Omental fat pad (tissue), 4 donors: Measurements from ENCODE around the gene SPTBN1. TPM values are rescaled to one million over a fixed set of nuclear protein-coding genes. Genes with fewer than 3 reads are reported as not detected.

Experiments
- ATAC-seq: fragments of 150-250 bp; one replicate; pipeline ENCODE4 v1.9.1; 2016; ENCODE audit warnings: mild to moderate bottlenecking, moderate library complexity; ENCODE audit not compliant: low FRiP score
- DNase-seq: peaks from one replicate; pipeline ENCODE4 v3.0.0-alpha.2; 2019; ENCODE audit warnings: low spot score
- total RNA-seq, 4 donors: library from RNA; depleted of rRNA; stranded (reverse); fragments of >200 nt; gene quantifications; one replicate each; pipeline ENCODE4 v1.1.0, GENCODE V29; 2016
- TF ChIP-seq, protein P1 (sequence below), 3 donors: fragments of 450-650 bp; IDR thresholded peaks; one replicate each; pipeline ENCODE4 v1.5.1; 2016 to 2017; ENCODE audit warnings: antibody characterized with exemption in 3 of 3, mild to moderate bottlenecking in 3 of 3, moderate library complexity in 2 of 3

The SPTBN1 gene
- total RNA-seq, 4 donors from 2014 or later = 681 to 1,046 (median 964) TPM

DNA sequence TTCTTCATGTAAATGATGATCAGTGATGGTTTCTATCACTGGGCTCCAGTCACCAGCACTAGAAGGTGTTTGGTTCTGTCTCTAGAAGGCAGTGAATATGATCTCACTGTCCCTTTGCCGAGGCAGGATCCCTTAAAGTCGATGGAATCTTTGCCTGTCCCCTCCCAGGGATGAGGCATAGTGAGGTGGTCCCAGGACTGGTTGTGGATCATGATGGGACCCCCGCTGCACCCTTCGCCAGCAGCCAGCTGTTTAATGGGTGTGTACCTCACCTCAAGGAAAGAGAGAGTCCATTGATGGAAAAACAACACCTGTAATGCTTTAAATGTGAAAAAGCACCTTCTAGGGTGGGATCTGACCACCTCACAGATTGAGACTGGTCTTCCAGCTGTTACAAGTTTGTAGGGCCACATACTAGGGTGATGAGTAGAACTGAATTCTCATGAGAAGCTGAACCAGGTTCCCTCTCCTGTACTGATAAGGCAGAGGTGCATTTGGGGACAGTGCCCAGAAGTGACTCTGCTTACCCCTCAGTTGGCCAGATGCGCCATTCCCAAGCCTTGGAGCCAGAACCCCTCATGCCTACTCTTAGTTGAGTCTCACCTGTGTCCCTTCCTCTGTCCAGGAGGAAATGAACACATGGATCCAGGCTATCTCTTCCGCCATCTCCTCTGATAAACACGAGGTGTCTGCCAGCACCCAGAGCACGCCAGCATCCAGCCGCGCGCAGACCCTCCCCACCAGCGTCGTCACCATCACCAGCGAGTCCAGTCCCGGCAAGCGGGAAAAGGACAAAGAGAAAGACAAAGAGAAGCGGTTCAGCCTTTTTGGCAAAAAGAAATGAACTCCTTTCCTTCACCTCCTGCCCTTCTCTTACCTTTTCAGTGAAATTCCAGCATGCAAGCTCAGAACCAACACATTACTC lies 211.9 kb downstream of the SPTBN1 start:
- ATAC-seq (no peak), DNase-seq (no peak)
- TF ChIP-seq, protein P1, sequence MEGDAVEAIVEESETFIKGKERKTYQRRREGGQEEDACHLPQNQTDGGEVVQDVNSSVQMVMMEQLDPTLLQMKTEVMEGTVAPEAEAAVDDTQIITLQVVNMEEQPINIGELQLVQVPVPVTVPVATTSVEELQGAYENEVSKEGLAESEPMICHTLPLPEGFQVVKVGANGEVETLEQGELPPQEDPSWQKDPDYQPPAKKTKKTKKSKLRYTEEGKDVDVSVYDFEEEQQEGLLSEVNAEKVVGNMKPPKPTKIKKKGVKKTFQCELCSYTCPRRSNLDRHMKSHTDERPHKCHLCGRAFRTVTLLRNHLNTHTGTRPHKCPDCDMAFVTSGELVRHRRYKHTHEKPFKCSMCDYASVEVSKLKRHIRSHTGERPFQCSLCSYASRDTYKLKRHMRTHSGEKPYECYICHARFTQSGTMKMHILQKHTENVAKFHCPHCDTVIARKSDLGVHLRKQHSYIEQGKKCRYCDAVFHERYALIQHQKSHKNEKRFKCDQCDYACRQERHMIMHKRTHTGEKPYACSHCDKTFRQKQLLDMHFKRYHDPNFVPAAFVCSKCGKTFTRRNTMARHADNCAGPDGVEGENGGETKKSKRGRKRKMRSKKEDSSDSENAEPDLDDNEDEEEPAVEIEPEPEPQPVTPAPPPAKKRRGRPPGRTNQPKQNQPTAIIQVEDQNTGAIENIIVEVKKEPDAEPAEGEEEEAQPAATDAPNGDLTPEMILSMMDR (IDR thresholded peaks at IDR 0.05) = no peak

DNA sequence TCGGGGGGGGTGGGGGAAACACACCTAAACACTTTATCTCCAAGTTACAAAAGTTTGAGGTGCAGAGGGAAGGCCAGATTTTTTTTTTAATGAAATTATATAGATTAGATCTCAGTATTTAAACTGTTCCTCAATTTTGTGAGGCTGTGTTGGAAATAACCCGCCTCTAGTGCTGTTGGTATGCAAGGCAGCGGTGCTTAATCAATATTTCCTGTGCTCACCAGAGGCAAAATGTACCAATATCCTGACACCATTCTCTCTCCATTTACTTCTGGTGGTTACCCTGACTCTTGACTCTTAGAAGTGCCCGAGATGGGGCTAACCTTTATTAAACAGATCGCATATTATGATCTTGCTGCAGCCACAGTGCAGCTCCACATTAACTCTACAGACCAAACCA lies 212.6 kb downstream of the SPTBN1 start:
- TF ChIP-seq, protein P1 (IDR thresholded peaks at IDR 0.05) = no peak
- DNase-seq (no peak), ATAC-seq (no peak)

DNA sequence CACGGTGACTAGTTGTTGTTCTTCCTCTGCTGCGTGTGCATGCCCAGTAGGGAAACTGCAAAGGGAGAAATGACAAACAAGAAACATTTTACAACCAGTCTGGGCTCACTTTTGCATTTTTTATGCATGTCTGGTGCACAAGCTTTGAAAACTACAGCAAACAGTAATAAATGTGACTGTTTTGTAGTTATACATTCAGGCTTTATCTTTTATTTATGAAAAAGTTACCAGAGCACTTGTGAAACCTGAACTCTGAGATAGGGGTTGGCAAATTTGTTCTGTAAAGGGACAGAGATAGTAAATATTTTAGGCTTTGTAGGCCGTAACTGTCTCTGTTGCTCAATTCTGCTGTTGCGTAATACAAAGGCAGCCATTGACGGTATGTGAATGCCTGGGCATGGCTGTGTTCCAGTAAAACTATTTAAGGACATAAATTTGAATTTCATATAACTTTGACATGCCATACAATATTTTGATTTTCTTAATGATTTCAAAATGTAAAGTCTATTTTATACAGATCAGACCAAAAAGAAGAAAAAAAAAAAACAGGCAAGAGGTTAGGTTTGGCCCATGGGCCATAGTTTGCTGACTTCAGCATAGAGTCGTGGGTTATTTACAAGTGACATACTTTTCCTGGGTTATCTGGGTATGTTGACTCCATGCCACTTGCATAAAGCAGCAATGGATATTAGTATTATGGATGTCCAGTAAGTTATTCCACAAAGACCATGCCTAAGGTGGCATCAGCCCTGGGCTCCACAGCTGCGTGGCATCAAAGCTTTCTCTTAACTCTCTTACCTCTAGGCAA lies 213.8 kb downstream of the SPTBN1 start:
- DNase-seq = no peak
- no peak for ATAC-seq
- TF ChIP-seq, protein P1 (IDR thresholded peaks at IDR 0.05) = no peak

DNA sequence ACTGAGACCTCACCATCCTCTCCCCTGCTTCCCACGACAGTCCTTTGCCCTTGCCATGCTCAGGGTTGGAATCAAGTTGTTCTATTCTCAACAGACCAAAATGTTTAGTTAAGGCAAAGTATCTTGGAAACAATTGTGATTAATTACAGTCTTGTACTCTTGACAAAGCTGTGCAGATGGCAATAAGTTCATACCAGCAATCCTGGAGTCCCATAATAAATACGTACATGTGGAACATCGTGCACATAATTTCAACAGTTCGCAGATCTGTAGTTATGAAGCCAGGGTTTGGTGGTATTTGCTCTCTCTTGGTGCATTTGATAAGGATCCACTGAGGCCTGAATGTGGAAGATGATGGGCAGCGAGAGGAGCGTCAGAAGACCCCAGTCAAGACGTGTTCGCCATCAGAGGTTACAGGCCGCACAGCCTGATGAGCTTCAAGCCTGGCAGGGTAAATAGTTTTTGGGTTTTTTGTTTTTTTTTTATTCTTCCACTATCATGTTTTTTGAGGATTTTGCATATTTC lies 214.4 kb downstream of the SPTBN1 start:
- no peak for ATAC-seq
- no peak for DNase-seq
- TF ChIP-seq, protein P1 (IDR thresholded peaks at IDR 0.05) = no peak

DNA sequence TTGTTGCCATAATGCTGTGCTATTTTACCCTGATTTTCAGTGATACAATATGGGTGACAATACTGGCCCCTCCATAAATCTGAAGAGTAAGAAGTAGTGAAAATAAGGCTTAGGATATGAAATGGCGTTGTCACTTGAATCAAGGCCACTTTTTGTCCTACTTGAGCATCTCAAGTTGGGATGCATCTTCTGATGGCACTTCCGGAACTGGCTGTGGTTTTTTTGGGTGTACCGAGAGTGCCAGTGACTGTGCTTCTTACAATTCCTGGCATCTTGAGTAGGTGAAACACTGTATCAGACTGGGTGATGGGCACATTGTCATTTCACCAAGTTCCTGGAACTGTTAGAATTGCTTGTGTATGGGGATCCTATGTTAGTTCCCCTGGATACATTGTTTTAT lies 214.9 kb downstream of the SPTBN1 start:
- no peak for ATAC-seq
- no peak for DNase-seq
- TF ChIP-seq, protein P1 (IDR thresholded peaks at IDR 0.05) = no peak

DNA sequence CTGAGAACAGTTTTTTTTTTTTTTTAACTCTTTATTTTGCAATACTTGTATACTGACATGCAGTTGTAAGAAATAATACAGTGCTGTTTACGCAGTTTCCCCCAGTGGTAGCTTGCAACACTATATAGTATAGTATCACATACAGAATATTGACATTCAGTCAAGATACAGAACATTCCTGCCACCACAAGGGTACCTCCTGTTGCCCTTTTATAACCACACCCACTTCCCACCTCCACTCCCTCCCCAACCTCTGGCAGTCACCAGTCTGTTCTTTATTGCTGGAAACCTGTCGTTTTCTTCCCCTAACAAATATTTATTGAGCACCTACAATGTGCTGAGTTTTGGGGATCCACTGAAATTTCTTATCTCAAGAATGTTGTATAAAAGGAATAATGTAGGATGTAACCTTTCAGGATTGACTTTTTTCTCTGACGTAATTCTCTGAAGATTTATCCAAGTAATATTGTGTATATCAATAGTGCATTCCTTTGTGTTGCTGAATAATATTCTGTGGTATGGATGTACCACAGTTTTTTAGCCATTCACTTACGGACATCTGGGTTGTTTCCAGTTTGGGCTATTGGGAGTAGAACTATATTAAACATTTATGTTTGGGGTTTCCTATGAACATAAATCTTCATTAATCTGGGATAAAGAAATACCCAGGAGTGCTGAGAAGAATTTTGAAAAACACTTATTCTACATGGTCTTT lies 215.9 kb downstream of the SPTBN1 start:
- TF ChIP-seq, protein P1 (IDR thresholded peaks at IDR 0.05) = no peak
- DNase-seq (no peak), ATAC-seq (no peak)
